Measurements from ENCODE around the gene BAIAP2L1. TPM values are rescaled to one million over a fixed set of nuclear protein-coding genes. Genes with fewer than 3 reads are reported as not detected.

Gene BAIAP2L1
- total and polyA plus RNA-seq, 2 donors from 2014 or later: 9.6 to 18.8 TPM

DNA sequence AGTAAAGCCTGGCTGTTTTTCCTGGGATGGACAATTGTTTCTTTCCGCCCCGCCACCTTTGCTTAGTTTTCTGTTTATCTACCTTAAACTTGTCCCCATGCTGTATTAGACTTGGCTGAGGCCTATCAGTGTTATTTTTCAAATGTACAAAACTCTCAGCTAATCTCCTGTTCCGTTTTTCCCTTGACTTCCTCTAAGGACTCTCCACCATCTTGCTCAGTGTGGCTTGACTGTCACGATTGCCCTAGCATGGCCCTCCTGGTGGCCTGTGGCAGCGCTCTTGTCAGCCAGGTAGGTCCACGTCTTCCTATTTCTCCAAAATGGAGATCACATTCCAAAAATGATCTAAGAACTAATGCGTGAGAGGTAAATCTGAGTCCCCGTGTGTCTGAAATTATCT lies 36.7 kb downstream of the BAIAP2L1 start:
- TF ChIP-seq CTCF (IDR thresholded peaks at IDR 0.05; ENCODE audit: borderline replicate concordance, extremely low read depth, insufficient read depth): no peak
- no peak for DNase-seq
- Histone ChIP-seq H3K9me3 (ENCODE audit: control insufficient read depth in 2 of 3, insufficient read depth in 1 of 3, low read length in 3 of 3) (no peaks in the 10 kb centered on the region), H3K27ac (ENCODE audit: low read depth in 2 of 2, low read length in 2 of 2) (no peak overlapping the region), H3K4me1 (ENCODE audit: control insufficient read depth in 2 of 3, insufficient read depth in 2 of 3, low read depth in 1 of 3, low read length in 3 of 3) (peaks cover 0 to 2% (median 0%) of the 10 kb centered on the region in 3 donors), H3K4me3 (ENCODE audit: low read length in 3 of 3) (no peak overlapping the region), H3K27me3 (ENCODE audit: control insufficient read depth, insufficient read depth, low read length) (no peaks in the 10 kb centered on the region), H3K36me3 (ENCODE audit: control insufficient read depth in 2 of 3, insufficient read depth in 3 of 3, low read length in 3 of 3) (no peaks in the 10 kb centered on the region), H3K9ac (ENCODE audit: low read length in 3 of 3) (no peak overlapping the region)
- intact Hi-C loops (cut with DNase I): no loop called here
- no peak for FAIRE-seq

DNA sequence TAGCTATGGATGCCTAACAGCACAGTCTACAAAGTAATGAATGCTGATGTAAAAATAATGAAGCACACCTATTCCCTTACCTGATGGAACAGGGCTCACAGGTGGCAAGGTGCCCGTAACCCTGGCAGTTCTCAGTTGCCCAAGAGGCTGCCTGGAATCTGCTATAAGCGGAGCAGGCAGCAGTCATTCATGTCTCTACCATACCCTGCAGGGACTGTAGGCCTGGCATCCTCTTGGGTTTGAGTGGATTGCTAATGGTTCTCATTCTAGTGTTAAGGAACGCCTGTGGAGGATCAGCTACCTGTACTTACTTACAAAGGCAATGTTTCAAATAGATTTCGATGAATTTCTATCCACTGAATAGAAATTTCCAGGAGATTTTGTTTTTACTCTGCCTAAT lies 38.4 kb downstream of the BAIAP2L1 start:
- H3K27me3 ChIP-seq (ENCODE audit: control insufficient read depth, insufficient read depth, low read length): no peaks in the 10 kb centered on the region
- H3K27ac ChIP-seq (ENCODE audit: low read depth in 2 of 2, low read length in 2 of 2): no peak overlapping the region
- DNase-seq (no peak), FAIRE-seq (no peak)
- intact Hi-C loops (cut with DNase I): no loop called here
- no peak overlapping the region for H3K4me3 ChIP-seq (ENCODE audit: low read length in 3 of 3)
- H3K36me3 ChIP-seq (ENCODE audit: control insufficient read depth in 2 of 3, insufficient read depth in 3 of 3, low read length in 3 of 3): no peaks in the 10 kb centered on the region
- no peaks in the 10 kb centered on the region for H3K9me3 ChIP-seq (ENCODE audit: control insufficient read depth in 2 of 3, insufficient read depth in 1 of 3, low read length in 3 of 3)
- H3K9ac ChIP-seq (ENCODE audit: low read length in 3 of 3): no peak overlapping the region
- peaks cover 0 to 5% (median 0%) of the 10 kb centered on the region in 3 donors for H3K4me1 ChIP-seq (ENCODE audit: control insufficient read depth in 2 of 3, insufficient read depth in 2 of 3, low read depth in 1 of 3, low read length in 3 of 3)
- TF ChIP-seq CTCF (IDR thresholded peaks at IDR 0.05; ENCODE audit: borderline replicate concordance, extremely low read depth, insufficient read depth): no peak

DNA sequence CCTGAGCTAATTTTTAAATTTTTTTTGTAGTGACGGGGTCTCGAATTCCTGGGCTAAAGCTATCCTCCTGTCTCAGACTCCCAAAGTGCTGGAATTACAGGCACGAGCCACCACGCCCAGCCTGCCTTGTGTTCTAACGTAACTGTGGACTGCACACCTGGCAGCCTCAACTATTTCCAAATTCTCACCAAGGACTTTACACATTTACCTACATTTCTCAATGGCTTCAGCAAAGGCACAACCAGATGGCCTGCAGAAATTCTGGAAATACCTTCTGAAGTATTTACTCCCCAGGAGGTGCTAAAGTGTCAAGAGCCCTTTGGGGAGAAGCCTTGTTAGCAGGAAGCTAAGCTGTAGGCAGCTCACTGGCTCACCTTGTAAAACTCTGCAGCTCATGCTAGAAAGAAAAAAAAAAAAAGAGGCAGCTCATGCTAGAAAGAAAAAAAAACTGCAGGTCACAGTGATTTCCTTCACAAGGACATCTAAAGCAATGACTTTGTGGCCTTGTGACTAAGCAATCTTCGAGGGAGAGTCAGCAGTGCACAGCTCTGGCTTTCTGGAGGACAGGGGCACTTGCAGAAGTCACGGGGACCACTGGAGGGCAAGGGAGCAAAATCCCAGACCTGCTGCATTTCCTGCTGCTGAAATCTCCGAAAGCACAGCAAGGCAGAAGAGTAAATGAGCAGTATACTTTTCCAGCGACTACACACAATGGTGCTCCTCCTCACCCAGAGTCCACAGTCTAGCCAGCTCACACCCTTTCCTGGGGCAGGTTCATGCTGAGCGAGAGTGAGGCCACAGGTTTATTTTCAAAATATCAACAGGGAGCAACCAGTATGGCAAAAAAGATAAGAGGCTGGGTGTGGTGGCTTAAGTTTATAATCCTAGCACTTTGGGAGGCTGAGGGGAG lies 40.4 kb downstream of the BAIAP2L1 start:
- FAIRE-seq (no peak), DNase-seq (no peak)
- H3K27ac ChIP-seq (ENCODE audit: low read depth in 2 of 2, low read length in 2 of 2): peak overlapping the region; percentile 53 to 74
- H3K4me3 ChIP-seq (ENCODE audit: low read length in 3 of 3): no peak overlapping the region
- intact Hi-C loops (cut with DNase I): no loop called here
- no peaks in the 10 kb centered on the region for H3K36me3 ChIP-seq (ENCODE audit: control insufficient read depth in 2 of 3, insufficient read depth in 3 of 3, low read length in 3 of 3)
- H3K9me3 ChIP-seq (ENCODE audit: control insufficient read depth in 2 of 3, insufficient read depth in 1 of 3, low read length in 3 of 3): no peaks in the 10 kb centered on the region
- peaks cover 0 to 5% (median 0%) of the 10 kb centered on the region in 3 donors for H3K4me1 ChIP-seq (ENCODE audit: control insufficient read depth in 2 of 3, insufficient read depth in 2 of 3, low read depth in 1 of 3, low read length in 3 of 3)
- no peaks in the 10 kb centered on the region for H3K27me3 ChIP-seq (ENCODE audit: control insufficient read depth, insufficient read depth, low read length)
- peak overlapping the region in 1 of 3 donors; percentile 40 for H3K9ac ChIP-seq (ENCODE audit: low read length in 3 of 3)
- TF ChIP-seq CTCF (IDR thresholded peaks at IDR 0.05; ENCODE audit: borderline replicate concordance, extremely low read depth, insufficient read depth): no peak

Measured in kidney (tissue), 14 donors.